ENCODE measurements around the gene VAC14. TPM values are rescaled to one million over a fixed set of nuclear protein-coding genes. Genes with fewer than 3 reads are reported as not detected.
A peak's percentile ranks its signal among the peaks of the same experiment; 100 is the strongest.

The VAC14 gene
- total and polyA plus RNA-seq, 4 donors = 19.8 to 25.0 (median 24.7) TPM

DNA sequence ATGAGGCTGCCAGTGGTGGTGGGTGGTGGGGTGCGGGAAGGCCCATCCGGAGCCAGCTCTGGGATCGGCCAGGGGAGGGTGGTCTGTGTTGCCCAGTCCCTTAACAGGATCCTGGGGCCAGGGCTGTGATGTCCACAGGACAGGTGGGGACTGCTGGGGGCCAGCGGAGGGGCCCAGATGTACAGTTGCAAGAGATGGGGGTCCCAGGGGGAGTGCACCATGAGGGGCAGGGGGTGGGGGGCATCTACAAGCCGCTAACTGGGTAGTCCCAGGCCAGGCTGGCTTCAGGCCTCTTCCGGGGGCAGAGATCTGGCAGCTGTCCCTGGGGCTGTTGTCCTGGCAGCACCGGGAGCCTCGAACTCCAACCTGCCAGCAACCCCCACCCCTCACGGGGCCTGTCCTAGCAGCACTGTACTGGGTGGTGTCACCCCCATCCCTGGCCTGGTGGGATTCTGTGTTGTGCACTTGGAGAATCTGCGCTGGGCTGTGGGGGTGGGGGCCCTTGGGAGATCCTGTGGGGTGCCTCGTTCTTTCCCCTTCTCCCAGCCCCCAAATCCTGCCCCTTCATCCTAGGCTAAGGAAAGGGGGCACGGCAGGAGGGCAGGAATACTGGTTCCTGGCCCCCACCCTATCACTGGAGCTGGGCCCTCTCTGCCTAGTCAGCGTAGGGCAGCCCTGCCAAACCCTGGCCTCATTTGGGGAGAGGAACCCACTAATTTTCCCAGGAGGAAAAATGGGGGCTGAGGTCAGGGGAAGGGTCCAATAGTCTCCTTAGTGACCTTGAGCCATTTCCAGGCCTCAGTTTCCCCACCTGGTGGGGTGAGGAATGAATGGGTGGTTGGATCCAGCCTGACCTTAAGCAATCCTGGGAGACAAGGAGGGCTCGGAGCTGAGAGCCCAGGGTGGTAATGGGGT is 116.6 kb downstream of the VAC14 start:
- intact Hi-C loops (cut with DNase I) = loop anchor here (2.0 to 5.0 kb wide), 3 partner anchors 53 to 68 kb away; no protein-coding TSS in a partner anchor
- ATAC-seq (ENCODE audit: low FRiP score) = no peak

DNA sequence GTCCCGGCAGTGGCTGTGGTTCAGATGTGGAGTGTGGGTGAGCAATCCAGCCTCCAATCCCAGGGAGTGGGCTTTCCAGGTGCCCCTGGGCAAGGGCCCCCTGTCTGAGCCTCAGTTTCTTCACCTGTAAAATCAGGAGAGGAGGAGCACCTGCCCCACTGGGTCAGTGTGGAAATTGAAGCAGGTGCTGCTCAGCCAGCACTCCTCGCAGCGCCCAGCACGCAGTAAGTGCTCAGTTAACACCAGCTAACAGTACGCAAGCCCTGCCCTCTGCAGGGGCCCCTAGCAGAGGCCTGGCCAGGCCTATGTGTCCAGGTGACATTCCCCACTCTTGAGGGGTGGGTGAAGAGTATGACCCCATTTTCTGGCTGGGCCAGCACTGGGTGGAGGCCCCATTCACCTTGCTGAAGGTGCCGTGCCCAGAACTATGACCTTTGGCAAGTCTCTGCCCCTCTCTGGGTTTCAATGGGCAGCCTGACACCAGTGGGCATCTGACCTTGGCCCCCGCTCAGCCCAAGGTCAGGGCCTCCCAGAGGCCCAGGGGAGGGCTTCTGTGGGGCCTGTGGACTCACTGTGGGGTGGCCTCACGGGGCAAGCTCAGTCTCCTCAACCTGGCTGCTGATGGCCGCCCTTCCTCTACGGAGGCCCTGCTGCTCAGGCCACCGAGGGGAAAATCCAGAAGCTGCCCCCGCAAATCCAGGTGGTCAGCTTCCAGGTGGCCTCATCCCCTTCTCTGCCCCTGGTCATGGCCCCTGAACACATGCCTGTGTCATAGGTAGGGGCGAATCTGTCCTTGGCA is 117.6 kb downstream of the VAC14 start:
- intact Hi-C loops (cut with DNase I) = no loop called here
- Histone ChIP-seq H3K36me3 (ENCODE audit: control insufficient read depth in 1 of 2, insufficient read depth in 2 of 2, low read length in 1 of 2) (peaks cover 0 to under 1% of the 10 kb centered on the region in 2 donors), H3K4me3 (ENCODE audit: low read length in 2 of 2) (no peak overlapping the region), H3K27me3 (ENCODE audit: control insufficient read depth in 1 of 2, insufficient read depth in 2 of 2, low read length in 1 of 2) (no peaks in the 10 kb centered on the region), H3K4me1 (ENCODE audit: control insufficient read depth in 1 of 2, insufficient read depth in 2 of 2, low read length in 2 of 2) (no peaks in the 10 kb centered on the region), H3K27ac (ENCODE audit: low read depth in 1 of 2, low read length in 2 of 2) (no peak overlapping the region), H3K9me3 (ENCODE audit: control insufficient read depth, low read length) (no peaks in the 10 kb centered on the region)
- ATAC-seq (ENCODE audit: low FRiP score) (no peak), DNase-seq (peak; percentile 41 to 66)
- WGBS, 2 donors = 62 to 67% methylated on average over 13 of the region's 13 CpGs

More for the DNA sequence above, 116.6 kb downstream of the VAC14 start:
- H3K36me3 ChIP-seq (ENCODE audit: control insufficient read depth in 1 of 2, insufficient read depth in 2 of 2, low read length in 1 of 2) = no peaks in the 10 kb centered on the region
- no peaks in the 10 kb centered on the region for H3K9me3 ChIP-seq (ENCODE audit: control insufficient read depth, low read length)
- peak overlapping the region; percentile 63 to 90 for H3K4me3 ChIP-seq (ENCODE audit: low read length in 2 of 2)
- no peaks in the 10 kb centered on the region for H3K4me1 ChIP-seq (ENCODE audit: control insufficient read depth in 1 of 2, insufficient read depth in 2 of 2, low read length in 2 of 2)
- WGBS, 2 donors = 6 to 11% methylated on average over 13 to 14 of the region's 14 CpGs
- peak; percentile 59 to 80 for DNase-seq
- H3K27me3 ChIP-seq (ENCODE audit: control insufficient read depth in 1 of 2, insufficient read depth in 2 of 2, low read length in 1 of 2) = no peaks in the 10 kb centered on the region
- H3K27ac ChIP-seq (ENCODE audit: low read depth in 1 of 2, low read length in 2 of 2) = peak overlapping the region in 1 of 2 donors; percentile 43

DNA sequence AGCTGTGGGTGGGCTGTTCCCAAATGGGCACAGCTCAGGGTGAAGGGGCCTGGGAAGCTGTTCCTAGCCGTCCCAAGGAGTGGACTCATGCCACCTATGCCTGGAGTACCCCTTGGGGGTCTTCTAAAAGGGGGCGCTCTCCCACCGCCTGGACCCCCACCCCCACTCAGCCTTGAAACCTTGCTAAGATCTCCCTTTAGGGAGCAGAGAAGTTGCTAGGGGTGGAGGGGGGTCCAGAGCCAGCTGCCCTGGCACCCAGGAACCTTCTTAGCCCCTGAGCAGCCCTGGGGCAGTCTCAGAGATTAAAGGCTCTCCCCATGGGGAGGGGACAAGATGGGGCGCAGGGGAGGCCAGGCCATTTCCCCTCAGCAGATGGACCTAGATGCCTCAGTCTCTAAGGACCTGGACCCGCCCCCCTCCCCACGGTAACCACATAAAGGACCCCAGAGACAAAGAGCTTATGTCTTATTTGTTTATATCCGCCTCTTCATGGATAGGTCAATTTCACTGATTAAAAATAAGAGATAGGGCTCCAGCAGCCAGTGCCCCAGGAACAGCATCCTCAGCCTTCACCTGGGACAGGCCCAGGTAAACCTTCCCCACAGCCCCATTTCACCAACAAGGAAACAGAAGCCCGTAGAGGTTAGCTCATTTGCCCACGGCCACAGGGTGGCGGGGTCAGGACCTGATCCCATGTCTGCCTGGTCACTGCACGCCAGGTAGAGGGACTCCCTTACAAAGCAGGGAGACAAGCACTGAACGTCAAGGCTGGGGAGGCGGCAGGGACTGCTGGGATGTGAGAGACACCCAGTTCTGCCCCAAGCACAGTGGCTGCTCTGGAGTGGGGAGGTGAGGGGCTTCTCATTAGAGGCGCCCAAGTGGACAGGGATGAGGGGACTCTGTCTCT is 118.5 kb downstream of the VAC14 start:
- Histone ChIP-seq H3K27ac (ENCODE audit: low read depth in 1 of 2, low read length in 2 of 2) (peak overlapping the region in 1 of 2 donors; percentile 10), H3K27me3 (ENCODE audit: control insufficient read depth in 1 of 2, insufficient read depth in 2 of 2, low read length in 1 of 2) (no peaks in the 10 kb centered on the region), H3K9me3 (ENCODE audit: control insufficient read depth, low read length) (no peaks in the 10 kb centered on the region), H3K4me3 (ENCODE audit: low read length in 2 of 2) (no peak overlapping the region), H3K36me3 (ENCODE audit: control insufficient read depth in 1 of 2, insufficient read depth in 2 of 2, low read length in 1 of 2) (peaks cover 0 to 5% of the 10 kb centered on the region in 2 donors), H3K4me1 (ENCODE audit: control insufficient read depth in 1 of 2, insufficient read depth in 2 of 2, low read length in 2 of 2) (no peaks in the 10 kb centered on the region)
- ATAC-seq (ENCODE audit: low FRiP score) (no peak), DNase-seq (peak in 1 of 2 donors; percentile 74)
- intact Hi-C loops (cut with DNase I) = no loop called here
- WGBS, 2 donors = 46 to 47% methylated on average over 14 of the region's 14 CpGs

DNA sequence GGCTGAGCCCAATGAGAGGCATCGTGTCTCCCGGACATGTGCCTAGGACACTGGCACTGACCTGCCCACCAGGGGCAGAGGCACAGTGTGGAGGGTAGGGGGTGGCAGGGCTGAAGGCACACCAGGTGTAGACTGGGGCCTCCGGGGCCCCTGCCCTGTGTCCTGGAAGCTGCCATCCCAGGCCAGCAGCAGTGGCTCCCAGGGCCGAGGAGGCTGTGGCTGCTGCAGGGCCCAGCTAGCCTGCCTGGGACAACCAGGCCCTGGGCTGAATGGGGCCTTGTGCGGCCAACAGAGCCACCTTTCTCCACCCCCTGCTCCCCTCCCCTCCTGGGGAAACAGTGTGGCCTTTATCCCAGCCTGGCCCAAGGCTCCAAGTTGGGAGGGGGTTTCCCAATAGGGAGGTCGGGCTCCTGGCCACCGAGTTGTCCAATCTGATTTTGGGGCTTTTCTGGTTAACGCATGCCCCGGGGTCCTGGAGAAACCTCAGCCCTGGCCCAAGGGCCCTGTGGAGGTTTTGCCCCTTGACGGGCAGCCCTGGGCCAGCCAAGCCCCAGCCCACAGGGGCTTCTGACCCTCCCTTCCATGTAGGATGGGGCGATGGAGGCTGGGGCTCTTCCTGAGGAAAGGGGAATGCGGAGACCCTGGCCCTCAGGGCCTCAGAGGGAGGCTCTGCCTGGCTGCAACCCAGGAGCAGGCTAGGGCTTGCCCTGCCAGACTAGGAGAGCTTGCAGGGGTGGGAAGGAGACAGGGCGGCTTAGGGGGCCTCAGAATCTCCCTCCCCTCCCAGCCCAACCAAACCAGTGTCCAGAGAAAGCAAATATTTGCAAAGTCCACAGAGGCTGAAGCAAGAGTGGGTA is 119.3 kb downstream of the VAC14 start:
- peak overlapping the region in 1 of 2 donors; percentile 48 for H3K27ac ChIP-seq (ENCODE audit: low read depth in 1 of 2, low read length in 2 of 2)
- peaks cover 0 to 5% of the 10 kb centered on the region in 2 donors for H3K36me3 ChIP-seq (ENCODE audit: control insufficient read depth in 1 of 2, insufficient read depth in 2 of 2, low read length in 1 of 2)
- no peak overlapping the region for H3K4me3 ChIP-seq (ENCODE audit: low read length in 2 of 2)
- no peaks in the 10 kb centered on the region for H3K4me1 ChIP-seq (ENCODE audit: control insufficient read depth in 1 of 2, insufficient read depth in 2 of 2, low read length in 2 of 2)
- WGBS, 2 donors = 20 to 21% methylated on average over 13 of the region's 13 CpGs
- DNase-seq (peak; percentile 47 to 70), ATAC-seq (ENCODE audit: low FRiP score) (no peak)
- no peaks in the 10 kb centered on the region for H3K27me3 ChIP-seq (ENCODE audit: control insufficient read depth in 1 of 2, insufficient read depth in 2 of 2, low read length in 1 of 2)
- intact Hi-C loops (cut with DNase I) = loop anchor here in 1 of 2 donors (2.0 kb wide), 1 partner anchor 89 kb away; no protein-coding TSS in a partner anchor
- no peaks in the 10 kb centered on the region for H3K9me3 ChIP-seq (ENCODE audit: control insufficient read depth, low read length)

DNA sequence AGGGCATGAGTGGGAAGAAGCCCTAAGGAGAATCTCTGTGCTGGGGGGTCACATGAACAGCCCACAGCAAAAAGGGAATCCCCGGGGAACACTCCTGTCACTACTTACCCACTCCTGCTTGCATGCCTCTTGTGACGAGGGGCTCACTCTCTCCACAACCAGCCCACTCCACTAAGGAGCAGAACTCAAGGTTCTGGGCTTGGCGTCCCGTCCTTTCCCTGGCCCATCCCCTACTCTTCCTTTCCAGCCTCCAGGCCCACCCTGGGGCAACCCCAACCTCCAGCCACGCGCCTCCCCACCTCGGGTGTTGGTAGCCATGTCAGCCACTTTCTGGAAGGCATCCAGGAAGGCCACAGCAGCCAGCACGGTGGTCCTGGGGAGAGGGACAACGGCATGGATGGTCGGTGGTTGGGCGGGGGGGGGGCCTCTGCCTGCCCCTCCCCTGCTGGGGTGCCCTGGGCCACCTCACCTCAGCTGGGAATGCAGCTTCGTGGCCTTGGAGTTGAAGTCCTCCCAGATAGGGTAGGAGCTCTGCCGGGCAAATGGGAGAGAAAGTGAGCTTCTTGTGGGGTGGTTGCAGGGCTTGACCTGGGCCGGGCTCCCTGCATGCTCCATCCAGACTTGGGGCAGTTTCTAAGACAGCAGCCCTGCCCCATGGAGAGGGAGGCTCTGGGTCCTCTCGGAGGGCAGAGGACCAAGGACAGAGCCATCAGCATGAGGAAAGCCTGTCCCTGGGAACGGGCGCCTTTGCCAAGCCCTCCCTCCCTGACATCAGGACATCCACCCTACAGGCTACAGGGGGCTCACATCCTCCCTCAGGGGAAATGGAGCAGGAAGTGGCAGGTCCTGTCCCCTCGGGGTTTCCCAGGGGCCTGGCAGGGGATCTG is 120.2 kb downstream of the VAC14 start:
- Histone ChIP-seq H3K27ac (ENCODE audit: low read depth in 1 of 2, low read length in 2 of 2) (peak overlapping the region in 1 of 2 donors; percentile 48), H3K4me1 (ENCODE audit: control insufficient read depth in 1 of 2, insufficient read depth in 2 of 2, low read length in 2 of 2) (no peaks in the 10 kb centered on the region), H3K9me3 (ENCODE audit: control insufficient read depth, low read length) (no peaks in the 10 kb centered on the region), H3K36me3 (ENCODE audit: control insufficient read depth in 1 of 2, insufficient read depth in 2 of 2, low read length in 1 of 2) (peaks cover 0 to 5% of the 10 kb centered on the region in 2 donors), H3K4me3 (ENCODE audit: low read length in 2 of 2) (no peak overlapping the region), H3K27me3 (ENCODE audit: control insufficient read depth in 1 of 2, insufficient read depth in 2 of 2, low read length in 1 of 2) (no peaks in the 10 kb centered on the region)
- ATAC-seq (ENCODE audit: low FRiP score) (no peak), DNase-seq (peak; percentile 48 to 72)
- WGBS, 2 donors = 36 to 41% methylated on average over 17 to 18 of the region's 18 CpGs
- intact Hi-C loops (cut with DNase I) = loop anchor here (1.0 to 2.0 kb wide), 2 partner anchors 90 to 91 kb away; no protein-coding TSS in a partner anchor

DNA sequence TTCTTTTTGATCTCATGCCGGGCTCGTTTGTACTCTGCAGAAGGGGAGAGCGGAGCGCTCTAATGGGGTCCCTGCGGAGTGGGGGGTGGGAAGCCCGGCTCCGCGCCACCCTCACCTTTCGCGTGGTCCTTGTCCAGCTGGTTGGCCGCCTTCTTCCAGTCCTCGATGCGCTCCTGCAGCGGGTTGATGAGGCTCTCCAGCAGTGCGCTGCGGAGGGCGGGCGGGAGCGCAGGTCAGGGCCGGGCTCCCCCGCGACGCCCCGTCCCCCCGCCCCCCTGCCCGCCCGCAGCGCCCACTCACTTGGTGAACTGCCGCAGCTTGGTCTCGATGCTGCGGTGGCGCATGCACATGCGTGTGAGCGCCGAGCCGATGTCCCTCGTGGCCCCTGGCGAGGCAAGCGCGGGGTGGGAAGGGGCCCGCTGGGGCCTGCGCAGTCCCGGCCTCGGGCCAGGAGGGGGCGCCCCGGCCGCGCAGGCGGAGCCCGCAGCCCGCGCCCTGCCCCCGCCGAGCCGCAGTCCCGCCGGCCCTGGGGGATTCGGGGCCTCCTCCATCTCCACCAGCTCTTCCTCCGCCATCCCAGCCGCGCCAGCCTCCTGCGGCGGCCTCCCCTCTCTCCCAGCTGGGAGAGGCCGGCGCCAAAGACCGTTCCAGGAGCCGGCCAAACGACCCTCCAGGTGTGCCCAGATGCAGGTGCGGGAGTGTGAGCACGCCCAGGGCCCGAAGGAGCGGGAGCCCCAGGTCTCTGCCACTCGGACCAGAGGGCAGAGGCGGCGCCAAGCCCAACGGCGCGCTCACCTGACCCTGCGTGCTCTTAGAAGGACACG is 121.1 kb downstream of the VAC14 start:
- Histone ChIP-seq H3K27me3 (ENCODE audit: control insufficient read depth in 1 of 2, insufficient read depth in 2 of 2, low read length in 1 of 2) (no peaks in the 10 kb centered on the region), H3K27ac (ENCODE audit: low read depth in 1 of 2, low read length in 2 of 2) (no peak overlapping the region), H3K4me1 (ENCODE audit: control insufficient read depth in 1 of 2, insufficient read depth in 2 of 2, low read length in 2 of 2) (no peaks in the 10 kb centered on the region), H3K9me3 (ENCODE audit: control insufficient read depth, low read length) (no peaks in the 10 kb centered on the region), H3K36me3 (ENCODE audit: control insufficient read depth in 1 of 2, insufficient read depth in 2 of 2, low read length in 1 of 2) (peaks cover 0 to 5% of the 10 kb centered on the region in 2 donors), H3K4me3 (ENCODE audit: low read length in 2 of 2) (no peak overlapping the region)
- no peak for ATAC-seq (ENCODE audit: low FRiP score)
- DNase-seq = peak; percentile 52 to 75
- 54 to 60% methylated on average over 64 to 80 of the region's 80 CpGs for WGBS, 2 donors
- intact Hi-C loops (cut with DNase I) = loop anchor here (1.0 to 10.0 kb wide), 3 partner anchors 91 to 675 kb away; partner anchors contain the start of gene CALB2 (in 1 of the 2)

Measured in aorta (tissue), 5 donors.